GM10248 (cell line): ENCODE data around the gene IGSF22.

Experiments
- CTCF ChIA-PET: fragments of 300-600 bp; sonication (Branson Sonifier 250); formaldehyde crosslinking; extraction: SDS; loops from one replicate; lab custom pipeline; 2021; ENCODE audit warnings: antibody characterized with exemption; lab: Yijun Ruan, JAX
- POLR2A ChIA-PET: fragments of 350-650 bp; sonication (Branson Sonifier 250); formaldehyde crosslinking; extraction: SDS; loops from one replicate; lab custom pipeline; 2020; ENCODE audit warnings: antibody characterized with exemption; lab: Yijun Ruan, JAX
- DNase-seq: peaks from one replicate; pipeline ENCODE4 v3.0.0; 2012; ENCODE audit errors: extremely low spot score
- CTCF ChIP-seq: IDR thresholded peaks from 2 replicates; pipeline ENCODE4 v1.5.1; 2012; ENCODE audit warnings: mild to moderate bottlenecking, low read depth; ENCODE audit errors: extremely low read depth, missing control alignments, control extremely low read depth

IGSF22 gene

GRCh38 chr11:18721561-18722292 lies 4.3 kb downstream of the IGSF22 start:
- peak; percentile 74 for DNase-seq
- POLR2A ChIA-PET, result interaction anchor here (1.0 kb wide), 1 partner anchor 400 kb away, joined by 4 read pairs; the partner anchor contains the start of genes GTF2H1 and HPS5
- CTCF ChIA-PET, result interaction anchor here (0.6 to 14.5 kb wide), 53 partner anchors 9 to 1765 kb away, joined by 3 to 361 read pairs (median 4); partner anchors contain the start of genes LDHA and TMEM86A
- peak; percentile 80 for TF ChIP-seq CTCF

GRCh38 chr11:18720808-18721560 lies 5.0 kb downstream of the IGSF22 start:
- CTCF ChIA-PET, result interaction anchor here (0.8 to 14.5 kb wide), 22 partner anchors 8 to 624 kb away, joined by 3 to 361 read pairs (median 4); partner anchors contain the start of genes LDHA and TMEM86A
- POLR2A ChIA-PET, result no interaction called here
- no peak for TF ChIP-seq CTCF
- peak; percentile 79 for DNase-seq

GRCh38 chr11:18720091-18720807 lies 5.7 kb downstream of the IGSF22 start:
- ChIA-PET POLR2A (no interaction called here), CTCF (interaction anchor here (1.0 to 14.5 kb wide), 7 partner anchors 7 to 612 kb away, joined by 3 to 361 read pairs (median 16); partner anchors contain the start of gene TMEM86A)
- no peak for TF ChIP-seq CTCF
- DNase-seq, result no peak

GRCh38 chr11:18715476-18715875 lies 10.5 kb downstream of the IGSF22 start:
- no peak for TF ChIP-seq CTCF
- CTCF ChIA-PET, result interaction anchor here (1.7 to 3.1 kb wide), 5 partner anchors 9 to 600 kb away, joined by 4 to 14 read pairs (median 8); partner anchors contain the start of gene IGSF22

GRCh38 chr11:18714443-18714780 lies 11.6 kb downstream of the IGSF22 start:
- TF ChIP-seq CTCF, result no peak
- no peak for DNase-seq
- CTCF ChIA-PET, result interaction anchor here (1.6 to 3.5 kb wide), 5 partner anchors 7 to 16 kb away, joined by 3 to 33 read pairs (median 9); partner anchors contain the start of gene IGSF22
- POLR2A ChIA-PET, result no interaction called here

More at GRCh38 chr11:18715476-18715875, 10.5 kb downstream of the IGSF22 start:
- DNase-seq, result no peak
- POLR2A ChIA-PET, result no interaction called here
